ENCODE measurements around the gene PTPRS. TPM values are rescaled to one million over a fixed set of nuclear protein-coding genes. Genes with fewer than 3 reads are reported as not detected.

Gene PTPRS
- total and polyA plus RNA-seq, 2 of the 13 experiments (the other 11 are each of a cell fraction or from before 2014, with no cell fraction given) = 32.7 to 43.9 TPM

DNA sequence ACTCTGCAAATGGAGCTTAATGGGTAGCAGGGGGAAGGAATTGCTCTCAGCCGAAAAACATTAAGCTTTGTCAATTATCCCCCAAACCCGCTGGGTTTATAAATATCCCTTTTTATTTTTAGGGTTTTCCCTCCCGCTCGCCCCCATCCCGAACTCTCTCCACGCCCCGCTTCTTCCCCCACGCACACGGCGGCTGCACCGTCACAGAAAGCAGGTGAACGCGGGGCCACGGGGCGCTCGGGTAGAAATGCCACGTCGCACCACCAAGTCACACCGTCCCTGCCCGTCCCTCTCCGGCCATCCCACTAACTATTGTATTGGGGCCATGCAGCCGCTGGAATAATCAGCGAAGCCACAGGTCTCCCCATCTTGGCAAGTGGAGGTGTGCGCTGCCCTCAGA is 3.5 kb downstream of the PTPRS start:
- ATAC-seq (no peak), FAIRE-seq (no peak), DNase-seq (ENCODE audit: low spot score) (no peak)
- no TSS peak for BruUV-seq (replicated peaks)
- TF ChIP-seq, protein P1, sequence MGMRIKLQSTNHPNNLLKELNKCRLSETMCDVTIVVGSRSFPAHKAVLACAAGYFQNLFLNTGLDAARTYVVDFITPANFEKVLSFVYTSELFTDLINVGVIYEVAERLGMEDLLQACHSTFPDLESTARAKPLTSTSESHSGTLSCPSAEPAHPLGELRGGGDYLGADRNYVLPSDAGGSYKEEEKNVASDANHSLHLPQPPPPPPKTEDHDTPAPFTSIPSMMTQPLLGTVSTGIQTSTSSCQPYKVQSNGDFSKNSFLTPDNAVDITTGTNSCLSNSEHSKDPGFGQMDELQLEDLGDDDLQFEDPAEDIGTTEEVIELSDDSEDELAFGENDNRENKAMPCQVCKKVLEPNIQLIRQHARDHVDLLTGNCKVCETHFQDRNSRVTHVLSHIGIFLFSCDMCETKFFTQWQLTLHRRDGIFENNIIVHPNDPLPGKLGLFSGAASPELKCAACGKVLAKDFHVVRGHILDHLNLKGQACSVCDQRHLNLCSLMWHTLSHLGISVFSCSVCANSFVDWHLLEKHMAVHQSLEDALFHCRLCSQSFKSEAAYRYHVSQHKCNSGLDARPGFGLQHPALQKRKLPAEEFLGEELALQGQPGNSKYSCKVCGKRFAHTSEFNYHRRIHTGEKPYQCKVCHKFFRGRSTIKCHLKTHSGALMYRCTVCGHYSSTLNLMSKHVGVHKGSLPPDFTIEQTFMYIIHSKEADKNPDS (CRISPR knock-in tag; IDR thresholded peaks at IDR 0.05) = no peak
- TF ChIP-seq SOX5 (CRISPR knock-in tag; IDR thresholded peaks at IDR 0.05; ENCODE audit: borderline replicate concordance) (no peak), SRY (CRISPR knock-in tag; IDR thresholded peaks at IDR 0.05) (no peak), GLI4 (CRISPR knock-in tag; IDR thresholded peaks at IDR 0.05; ENCODE audit: borderline replicate concordance) (no peak), BHLHE40 (IDR thresholded peaks at IDR 0.05; ENCODE audit: low read length) (no peak), SMC3 (IDR thresholded peaks at IDR 0.05; ENCODE audit: low read length) (no peak)
- TF ChIP-seq, protein P2, sequence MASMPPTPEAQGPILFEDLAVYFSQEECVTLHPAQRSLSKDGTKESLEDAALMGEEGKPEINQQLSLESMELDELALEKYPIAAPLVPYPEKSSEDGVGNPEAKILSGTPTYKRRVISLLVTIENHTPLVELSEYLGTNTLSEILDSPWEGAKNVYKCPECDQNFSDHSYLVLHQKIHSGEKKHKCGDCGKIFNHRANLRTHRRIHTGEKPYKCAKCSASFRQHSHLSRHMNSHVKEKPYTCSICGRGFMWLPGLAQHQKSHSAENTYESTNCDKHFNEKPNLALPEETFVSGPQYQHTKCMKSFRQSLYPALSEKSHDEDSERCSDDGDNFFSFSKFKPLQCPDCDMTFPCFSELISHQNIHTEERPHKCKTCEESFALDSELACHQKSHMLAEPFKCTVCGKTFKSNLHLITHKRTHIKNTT (CRISPR knock-in tag; IDR thresholded peaks at IDR 0.05) = no peak
- H3K4me2 ChIP-seq (ENCODE audit: low read depth, low read length) = no peak overlapping the region
- no peaks in the 10 kb centered on the region for H3K27me3 ChIP-seq (ENCODE audit: control insufficient read depth in 1 of 2, insufficient read depth in 2 of 2, low read length in 2 of 2)
- intact Hi-C loops (cut with micrococcal nuclease; ENCODE audit: unreplicated experiment) = no loop called here
- CTCF ChIA-PET (ENCODE audit: low intra/inter-chr PET ratio, low total read pairs) = no interaction called here
- no peak overlapping the region for H3K27ac ChIP-seq (ENCODE audit: extremely low read length, insufficient read depth, low read length)
- H3K79me2 ChIP-seq (ENCODE audit: insufficient read depth, low read length) = no peaks in the 10 kb centered on the region
- no peaks in the 10 kb centered on the region for H3K9me3 ChIP-seq (ENCODE audit: low read length)
- in situ Hi-C loops (cut with HindIII; ENCODE audit: extremely low pct_ligation_motif_present, low pct_unique_long_range_greater_than_20kb) = no loop called here
- H3K36me3 ChIP-seq (replicated peaks in 1 of 2; ENCODE audit: control insufficient read depth in 1 of 2, insufficient read depth in 2 of 2, low read length in 2 of 2) = no peaks in the 10 kb centered on the region
- 94% methylated on average over 24 of the region's 24 CpGs for WGBS (ENCODE audit: low lambda C conversion rate)
- H3K9ac ChIP-seq (ENCODE audit: insufficient read depth, low read depth, low read length) = no peak overlapping the region
- H2AFZ ChIP-seq (ENCODE audit: low read length) = no peak overlapping the region
- POLR2A ChIA-PET = no interaction called here
- H4K20me1 ChIP-seq (ENCODE audit: insufficient read depth, low read length) = no peaks in the 10 kb centered on the region
- H3K4me1 ChIP-seq (ENCODE audit: insufficient read depth, low read length) = peaks cover 20% of the 10 kb centered on the region
- H3K4me3 ChIP-seq (replicated peaks in 1 of 3; ENCODE audit: insufficient read depth in 1 of 3, low read depth in 2 of 3, low read length in 3 of 3) = no peak overlapping the region

All from HepG2 (cell line).